ENCODE data around the gene TEX264.

GRCh38 chr3:51692980-51693395, 21.9 kb downstream of the TEX264 start:
- no peak for TF ChIP-seq CTCF (conservative IDR thresholded peaks at IDR 0.05; ENCODE audit: low read length)
- no peak for TF ChIP-seq EZH2phosphoT487 (IDR thresholded peaks at IDR 0.05; ENCODE audit: borderline replicate concordance)

Data from Loucy (cell line).